Measurements from ENCODE around the gene DNM1L. TPM values are rescaled to one million over a fixed set of nuclear protein-coding genes. Genes with fewer than 3 reads are reported as not detected.

DNM1L gene
- 68.1 and 69.3 TPM in 2 replicates for total RNA-seq

- peak; percentile 91 to 97 for DNase-seq (ENCODE audit: low read depth in 2 of 2)
Measured at GRCh38 chr12:32679091-32679919, at the start of gene DNM1L. DNM1L (plus strand) TSS chr12:32679301; CDS start chr12:32679364, 63 bp downstream.

GRCh38 chr12:32641287-32641901 is 37.7 kb upstream of the DNM1L start:
- no peak for DNase-seq (ENCODE audit: low read depth in 2 of 2)

- no peak for DNase-seq (ENCODE audit: low read depth in 2 of 2)
Measured at GRCh38 chr12:32644431-32644830, 34.7 kb upstream of the DNM1L start.

- no peak for DNase-seq (ENCODE audit: low read depth in 2 of 2)
Measured at GRCh38 chr12:32647275-32647674, 31.8 kb upstream of the DNM1L start.

GRCh38 chr12:32650508-32650907 is 28.6 kb upstream of the DNM1L start:
- DNase-seq (ENCODE audit: low read depth in 2 of 2) = peak; percentile 26 to 88

- DNase-seq (ENCODE audit: low read depth in 2 of 2) = no peak
Measured at GRCh38 chr12:32651151-32651955, 27.7 kb upstream of the DNM1L start.

GRCh38 chr12:32651956-32652210 is 27.2 kb upstream of the DNM1L start:
- no peak for DNase-seq (ENCODE audit: low read depth in 2 of 2)

GRCh38 chr12:32659908-32660440 is 19.1 kb upstream of the DNM1L start:
- no peak for DNase-seq (ENCODE audit: low read depth in 2 of 2)

GRCh38 chr12:32661706-32662105 is 17.4 kb upstream of the DNM1L start:
- no peak for DNase-seq (ENCODE audit: low read depth in 2 of 2)

- no peak for DNase-seq (ENCODE audit: low read depth in 2 of 2)
Measured at GRCh38 chr12:32662665-32663064, 16.4 kb upstream of the DNM1L start.

- DNase-seq (ENCODE audit: low read depth in 2 of 2) = no peak
Measured at GRCh38 chr12:32666018-32666417, 13.1 kb upstream of the DNM1L start.

- DNase-seq (ENCODE audit: low read depth in 2 of 2) = no peak
Measured at GRCh38 chr12:32669584-32669983, 9.5 kb upstream of the DNM1L start.

- peak; percentile 61 to 83 for DNase-seq (ENCODE audit: low read depth in 2 of 2)
Measured at GRCh38 chr12:32671930-32672780, 6.9 kb upstream of the DNM1L start.

- DNase-seq (ENCODE audit: low read depth in 2 of 2) = no peak
Measured at GRCh38 chr12:32679920-32680237, 778 bp downstream of the DNM1L start.

GRCh38 chr12:32680787-32681186 is 1.7 kb downstream of the DNM1L start:
- DNase-seq (ENCODE audit: low read depth in 2 of 2) = no peak

- DNase-seq (ENCODE audit: low read depth in 2 of 2) = no peak
Measured at GRCh38 chr12:32681272-32681671, 2.2 kb downstream of the DNM1L start.

GRCh38 chr12:32686340-32686739 is 7.2 kb downstream of the DNM1L start:
- DNase-seq (ENCODE audit: low read depth in 2 of 2) = no peak

- DNase-seq (ENCODE audit: low read depth in 2 of 2) = no peak
Measured at GRCh38 chr12:32688786-32689185, 9.7 kb downstream of the DNM1L start.

- no peak for DNase-seq (ENCODE audit: low read depth in 2 of 2)
Measured at GRCh38 chr12:32690927-32691326, 11.8 kb downstream of the DNM1L start.

- no peak for DNase-seq (ENCODE audit: low read depth in 2 of 2)
Measured at GRCh38 chr12:32692358-32692757, 13.3 kb downstream of the DNM1L start.

- no peak for DNase-seq (ENCODE audit: low read depth in 2 of 2)
Measured at GRCh38 chr12:32693036-32693435, 13.9 kb downstream of the DNM1L start.
